HG03469 (cell line): ENCODE results near the gene GJB3.
"Not testable (repeated sequence)": the region's sequence is repeated elsewhere in the genome, so short reads cannot be mapped to it uniquely, and the experiment has no call there.

Experiments
- ATAC-seq: cut with Tn5 transposase; IDR thresholded peaks from one replicate; pipeline ENCODE4 v1.9.1; 2021; ENCODE audit warnings: mild to moderate bottlenecking, moderate library complexity, moderate number of reproducible peaks; ENCODE audit not compliant: unreplicated experiment

GJB3 gene

GRCh38 chr1:34785231-34785874, 4.3 kb downstream of the GJB3 start:
- ATAC-seq = no peak

- ATAC-seq = no peak
Measured at GRCh38 chr1:34785875-34786470, 5.0 kb downstream of the GJB3 start.

GRCh38 chr1:34786521-34787325, 5.7 kb downstream of the GJB3 start:
- no peak for ATAC-seq

- no peak for ATAC-seq
Measured at GRCh38 chr1:34787461-34788420, 6.7 kb downstream of the GJB3 start.

- ATAC-seq = no peak
Measured at GRCh38 chr1:34790985-34791384, 10.0 kb downstream of the GJB3 start.

- no peak for ATAC-seq
Measured at GRCh38 chr1:34792424-34792823, 11.4 kb downstream of the GJB3 start.

- no peak for ATAC-seq
Measured at GRCh38 chr1:34792868-34793727, 12.1 kb downstream of the GJB3 start, which contains the start of gene GJA4. Gene GJA4, plus strand, starts transcription at chr1:34792999. Its CDS starts 1,215 bp downstream, at chr1:34794214.

GRCh38 chr1:34794001-34794789, 13.2 kb downstream of the GJB3 start:
- ATAC-seq = no peak

- ATAC-seq = no peak
Measured at GRCh38 chr1:34794790-34795180, 13.8 kb downstream of the GJB3 start.

GRCh38 chr1:34795916-34796315, 14.9 kb downstream of the GJB3 start:
- no peak for ATAC-seq

GRCh38 chr1:34796990-34797389, 16.0 kb downstream of the GJB3 start:
- ATAC-seq = no peak

- no peak for ATAC-seq
Measured at GRCh38 chr1:34800214-34800613, 19.2 kb downstream of the GJB3 start.

GRCh38 chr1:34803770-34804169, 22.8 kb downstream of the GJB3 start:
- no peak for ATAC-seq

GRCh38 chr1:34806396-34806795, 25.4 kb downstream of the GJB3 start:
- ATAC-seq = no peak

GRCh38 chr1:34808051-34808810, 27.2 kb downstream of the GJB3 start:
- no peak for ATAC-seq

- not testable (repeated sequence) for ATAC-seq
Measured at GRCh38 chr1:34810781-34811180, 29.8 kb downstream of the GJB3 start.

- ATAC-seq = no peak
Measured at GRCh38 chr1:34816332-34816731, 35.3 kb downstream of the GJB3 start.

- ATAC-seq = no peak
Measured at GRCh38 chr1:34816778-34817177, 35.8 kb downstream of the GJB3 start.
